NCI-H2107 (cell line): ENCODE results near the gene TMEM168.
A peak's percentile ranks its signal among the peaks of the same experiment; 100 is the strongest.
"Not testable (repeated sequence)": the region's sequence is repeated elsewhere in the genome, so short reads cannot be mapped to it uniquely, and the experiment has no call there.

Experiments used
- DNase-seq: peaks from one replicate; lab custom pipeline; 2025; lab: John Stamatoyannopoulos, UW

The TMEM168 gene

GRCh38 chr7:112789817-112790585 lies at the start of gene TMEM168:
TSS of gene TMEM168 (minus strand) at chr7:112790393. CDS start at chr7:112784825, 5,568 bp downstream.
- DNase-seq, result peak; percentile 67

DNA sequence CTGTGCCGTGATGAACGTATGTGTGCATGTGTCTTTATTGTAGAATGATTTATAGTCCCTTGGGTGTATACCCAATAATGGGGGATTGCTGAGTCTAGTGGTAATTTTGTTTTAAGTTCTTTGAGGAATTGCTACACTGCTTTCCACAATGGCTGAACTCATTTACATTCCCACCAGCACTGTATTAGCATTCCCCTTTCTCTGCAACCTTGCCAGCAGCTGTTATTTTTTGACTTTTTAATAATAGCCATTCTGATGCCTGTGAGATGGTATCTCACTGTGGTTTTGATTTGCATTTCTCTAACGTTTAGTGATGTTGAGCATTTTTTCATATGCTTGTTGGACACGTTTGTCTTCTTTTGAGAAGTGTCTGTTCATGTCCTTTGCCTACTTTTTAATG lies 45.7 kb upstream of the TMEM168 start:
- not testable (repeated sequence) for DNase-seq

GRCh38 chr7:112833082-112833481 lies 42.9 kb upstream of the TMEM168 start:
- DNase-seq, result no peak

DNA sequence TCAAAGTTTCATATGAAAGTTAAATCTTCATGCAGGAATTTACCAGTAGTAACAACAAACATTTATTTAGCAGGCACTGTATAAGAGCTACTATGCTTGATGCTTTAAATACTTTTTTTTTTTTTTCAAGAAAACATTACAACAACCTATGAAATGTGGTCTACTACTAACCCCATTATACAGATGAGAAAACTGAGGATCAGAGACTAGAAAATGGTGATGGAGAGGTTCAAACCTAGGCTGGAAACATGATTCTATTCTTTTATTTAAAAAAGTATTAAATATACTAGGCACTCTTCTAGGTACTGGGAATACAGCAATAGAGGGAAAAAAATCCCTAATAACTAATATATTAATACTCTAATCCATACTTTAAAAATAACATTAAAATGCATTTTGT lies 40.6 kb upstream of the TMEM168 start:
- no peak for DNase-seq

DNA sequence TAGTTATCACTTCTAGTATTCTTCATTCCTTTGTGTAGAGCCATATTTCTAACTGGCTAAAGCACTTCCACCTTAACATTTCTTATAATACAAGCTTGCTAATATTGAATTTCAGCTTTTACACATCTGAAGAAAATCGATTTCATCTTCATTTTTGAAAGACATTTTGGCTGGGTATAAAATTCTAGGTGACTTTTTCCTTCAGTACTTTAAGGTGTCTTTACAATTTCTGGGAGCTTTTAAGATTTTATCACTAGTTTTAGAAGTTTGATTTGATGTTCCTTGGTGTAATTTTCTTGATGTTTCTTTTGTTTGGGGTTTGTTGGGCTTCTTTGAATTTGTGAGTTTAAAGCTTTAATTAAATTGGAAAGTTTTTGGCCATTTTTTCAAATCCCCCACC lies 38.5 kb upstream of the TMEM168 start:
- no peak for DNase-seq

DNA sequence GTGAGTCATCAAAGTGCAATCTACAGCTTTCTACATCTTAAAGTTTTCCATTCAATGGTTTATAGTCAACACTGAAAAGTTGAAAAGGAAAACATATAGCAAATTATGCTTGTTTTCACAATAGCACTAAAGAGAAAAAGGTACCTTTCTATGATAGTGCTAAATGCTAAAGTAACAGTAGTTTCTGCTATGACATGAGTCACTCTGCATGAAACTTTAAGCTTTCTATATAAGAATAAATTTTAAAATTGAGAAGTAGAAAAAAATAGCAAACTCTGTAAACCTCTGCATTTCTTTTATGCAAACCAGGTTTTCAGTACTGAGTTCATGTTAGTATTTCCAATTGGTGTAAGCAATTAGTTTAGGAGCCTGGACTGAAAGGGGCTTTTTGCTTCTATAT lies 31.2 kb upstream of the TMEM168 start:
- no peak for DNase-seq

- no peak for DNase-seq
Measured at GRCh38 chr7:112819536-112819935, 29.3 kb upstream of the TMEM168 start.

- DNase-seq, result no peak
Measured at GRCh38 chr7:112806156-112806555, 16.0 kb upstream of the TMEM168 start.

DNA sequence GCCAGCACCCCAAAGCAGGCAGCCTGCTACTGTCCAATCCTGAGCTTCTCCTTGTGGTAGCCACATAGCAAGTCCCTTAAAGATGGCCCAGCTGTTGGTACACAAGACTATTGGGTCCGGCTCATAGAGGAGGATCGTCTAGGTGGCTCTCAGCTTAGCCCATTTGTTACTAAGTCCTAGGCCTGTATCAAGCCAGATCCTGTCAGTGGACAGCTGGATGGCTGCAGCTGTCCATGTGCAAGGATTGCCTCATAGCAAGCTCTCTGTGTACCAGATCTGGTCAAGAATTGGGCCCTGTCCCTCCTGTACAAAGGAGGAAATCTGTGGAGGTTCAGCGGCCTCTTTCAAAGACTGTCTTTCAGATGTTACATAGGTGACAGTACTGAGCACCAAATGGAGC lies 12.2 kb upstream of the TMEM168 start:
- no peak for DNase-seq

- DNase-seq, result no peak
Measured at GRCh38 chr7:112800486-112800885, 10.3 kb upstream of the TMEM168 start.

GRCh38 chr7:112799448-112800120 lies 9.4 kb upstream of the TMEM168 start:
- DNase-seq, result no peak

DNA sequence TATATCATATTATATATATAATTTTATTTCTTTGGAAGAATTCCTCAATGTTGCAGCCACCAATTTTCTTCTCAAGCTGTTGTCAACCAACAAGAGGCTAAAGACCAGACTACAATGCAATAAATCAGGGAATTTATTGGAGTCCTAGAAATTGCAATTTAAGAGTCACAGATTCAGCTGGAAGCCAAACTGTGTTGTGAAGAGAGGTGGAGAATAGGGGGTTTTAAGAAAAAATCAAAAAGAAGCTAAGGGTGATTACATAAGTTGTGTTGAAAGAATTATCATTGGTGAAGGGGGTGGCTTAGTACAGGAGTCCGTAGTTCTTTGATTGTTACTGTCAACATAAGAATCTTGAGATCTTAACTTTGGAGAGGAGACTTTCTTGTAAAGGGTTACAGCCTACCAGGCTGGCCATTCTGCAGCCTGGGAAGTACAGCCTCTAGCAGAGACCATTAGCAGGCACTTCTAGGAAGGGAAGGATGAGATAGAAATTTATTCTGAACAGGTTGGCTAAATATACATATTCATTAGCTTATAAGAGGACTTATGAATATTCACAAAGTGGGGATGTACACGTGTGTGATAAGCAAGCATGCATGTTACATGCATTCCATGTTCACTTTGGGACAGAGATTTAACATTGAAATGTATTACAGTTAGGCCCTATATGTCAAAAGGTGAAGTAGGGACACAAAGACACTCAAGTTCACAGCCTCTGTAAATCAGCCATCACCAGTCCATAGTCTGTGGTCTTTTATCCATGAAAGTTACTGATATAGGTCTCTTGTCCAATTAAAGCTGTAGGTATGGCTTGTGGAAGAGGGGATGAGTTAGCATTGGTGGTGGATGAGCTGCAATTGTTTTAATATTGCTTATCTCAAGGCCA lies 8.3 kb upstream of the TMEM168 start:
- DNase-seq, result no peak

DNA sequence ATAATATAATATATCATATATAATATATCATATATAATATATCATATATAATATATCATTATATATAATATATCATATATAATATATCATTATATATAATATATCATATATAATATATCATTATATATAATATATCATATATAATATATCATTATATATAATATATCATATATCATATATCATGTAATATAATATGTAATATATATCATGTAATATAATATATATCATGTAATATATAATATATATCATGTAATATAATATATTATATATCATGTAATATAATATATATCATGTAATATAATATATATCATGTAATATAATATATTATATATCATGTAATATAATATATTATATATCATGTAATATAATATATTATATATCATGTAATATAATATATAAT lies 6.4 kb upstream of the TMEM168 start:
- DNase-seq, result not testable (repeated sequence)

DNA sequence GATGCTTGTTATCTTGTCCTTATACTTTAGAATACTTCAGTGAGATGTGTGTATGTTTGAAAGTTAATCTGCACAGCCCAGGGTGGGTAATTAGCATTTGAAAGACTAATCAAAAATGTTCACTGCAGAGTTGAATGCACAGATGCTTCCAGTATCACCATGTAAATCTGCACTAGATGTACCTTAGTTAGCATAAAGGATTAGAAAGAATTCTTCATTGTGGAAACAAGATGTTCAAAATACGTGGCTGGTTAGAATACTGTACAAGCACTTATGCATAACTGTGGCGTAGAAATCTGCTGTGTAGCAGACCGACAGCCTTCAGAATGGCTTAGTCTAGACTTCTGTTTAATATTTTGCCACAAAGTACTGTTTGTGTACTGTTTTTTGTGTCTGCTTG lies 2.2 kb upstream of the TMEM168 start:
- no peak for DNase-seq

GRCh38 chr7:112791465-112792168 lies 1.4 kb upstream of the TMEM168 start:
- no peak for DNase-seq

GRCh38 chr7:112790586-112791003 lies 402 bp upstream of the TMEM168 start:
- DNase-seq, result no peak

DNA sequence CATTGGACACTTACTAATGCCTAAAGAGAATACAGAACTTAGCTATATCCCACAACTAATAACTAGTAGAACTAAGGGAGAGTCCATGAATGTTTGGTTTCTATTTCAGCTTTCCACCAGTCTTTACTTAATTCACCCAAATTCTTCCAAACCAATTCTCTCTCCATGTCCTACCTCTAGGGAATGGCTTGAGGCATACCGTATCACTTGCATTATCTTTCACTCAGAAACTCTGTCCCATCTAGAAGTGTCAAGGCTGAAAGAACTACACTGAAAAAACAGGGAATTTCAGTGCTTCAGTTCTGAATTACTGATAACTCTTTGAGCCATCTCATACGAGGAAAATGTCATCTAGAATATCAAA lies 758 bp downstream of the TMEM168 start:
- DNase-seq, result no peak

GRCh38 chr7:112788778-112789343 lies 1.3 kb downstream of the TMEM168 start:
- no peak for DNase-seq

- DNase-seq, result no peak
Measured at GRCh38 chr7:112784603-112785002, 5.6 kb downstream of the TMEM168 start.

DNA sequence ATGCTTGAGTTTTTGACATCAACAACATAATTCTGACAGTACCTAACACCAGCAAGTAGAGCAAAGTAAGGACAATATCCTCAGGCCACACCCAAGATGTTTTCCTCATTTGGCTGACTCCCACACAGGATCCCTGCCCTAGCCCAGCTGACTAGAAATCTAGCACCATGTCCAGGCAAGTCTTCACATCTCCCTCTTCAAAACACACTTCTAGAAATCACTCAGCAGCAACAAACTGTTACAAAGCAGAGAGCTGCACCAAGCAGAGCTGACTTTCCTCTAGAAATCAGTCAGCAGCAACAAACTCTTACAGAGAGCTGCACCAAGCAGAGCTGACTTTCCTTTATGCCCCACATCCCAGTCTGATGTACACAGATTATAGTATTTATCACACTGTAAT lies 7.7 kb downstream of the TMEM168 start:
- DNase-seq, result no peak

DNA sequence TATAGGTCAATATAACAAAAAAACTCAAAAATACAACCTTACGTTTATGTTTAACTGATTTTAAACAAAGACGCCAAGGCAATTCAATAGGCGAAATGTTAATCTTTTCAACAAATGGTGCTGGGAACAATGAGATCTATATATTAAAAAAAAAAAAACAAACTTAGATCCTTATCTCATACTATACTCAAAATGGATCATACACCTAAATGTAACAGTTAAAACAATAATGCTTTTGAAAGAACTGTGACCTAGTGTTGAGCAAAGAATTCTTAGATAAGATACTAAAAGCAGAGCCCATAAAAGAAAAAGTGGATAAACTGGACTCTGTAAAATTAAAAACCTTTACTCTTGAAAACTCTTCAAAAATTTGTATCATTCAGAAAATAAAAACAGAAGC lies 8.6 kb downstream of the TMEM168 start:
- DNase-seq, result no peak

GRCh38 chr7:112781110-112781509 lies 9.1 kb downstream of the TMEM168 start:
- DNase-seq, result no peak
